Measurements from ENCODE around the gene C3orf49. TPM values are rescaled to one million over a fixed set of nuclear protein-coding genes. Genes with fewer than 3 reads are reported as not detected.

C3orf49 gene
- total and polyA plus RNA-seq, 2 of the 13 experiments (the other 11 are each of a cell fraction or from before 2014, with no cell fraction given) = not detected

GRCh38 chr3:63832395-63832794 lies 13.3 kb downstream of the C3orf49 start:
- ChIA-PET CTCF (ENCODE audit: low intra/inter-chr PET ratio, low total read pairs) (no interaction called here), POLR2A (no interaction called here)
- intact Hi-C loops (cut with micrococcal nuclease; ENCODE audit: unreplicated experiment) = no loop called here
- ATAC-seq (no peak), DNase-seq (ENCODE audit: low spot score) (no peak), FAIRE-seq (no peak)
- H3K4me2 ChIP-seq (ENCODE audit: low read depth, low read length) = no peak overlapping the region
- WGBS (ENCODE audit: low lambda C conversion rate) = 84% methylated on average over 6 of the region's 6 CpGs
- no peaks in the 10 kb centered on the region for H3K4me1 ChIP-seq (ENCODE audit: insufficient read depth, low read length)
- H4K20me1 ChIP-seq (ENCODE audit: insufficient read depth, low read length) = no peaks in the 10 kb centered on the region
- no peaks in the 10 kb centered on the region for H3K79me2 ChIP-seq (ENCODE audit: insufficient read depth, low read length)
- no peak overlapping the region for H3K27ac ChIP-seq (ENCODE audit: extremely low read length, insufficient read depth, low read length)
- H3K9me3 ChIP-seq (ENCODE audit: low read length) = no peaks in the 10 kb centered on the region
- TF ChIP-seq ZSCAN12 (CRISPR knock-in tag; IDR thresholded peaks at IDR 0.05) (no peak), MAF1 (CRISPR knock-in tag; IDR thresholded peaks at IDR 0.05; ENCODE audit: borderline replicate concordance) (no peak), ADNP (CRISPR knock-in tag; IDR thresholded peaks at IDR 0.05) (no peak), ZNF687 (CRISPR knock-in tag; IDR thresholded peaks at IDR 0.05) (no peak), ZNF792 (CRISPR knock-in tag; IDR thresholded peaks at IDR 0.05) (no peak), CBX2 (IDR thresholded peaks at IDR 0.05; ENCODE audit: low read depth, low read length) (no peak), CBX2 (CRISPR knock-in tag; IDR thresholded peaks at IDR 0.05; ENCODE audit: low read depth) (no peak), ZNF614 (CRISPR knock-in tag; IDR thresholded peaks at IDR 0.05; ENCODE audit: borderline replicate concordance) (no peak), NCOA1 (CRISPR knock-in tag; IDR thresholded peaks at IDR 0.05) (no peak), KDM5B (CRISPR knock-in tag; IDR thresholded peaks at IDR 0.05; ENCODE audit: borderline replicate concordance) (no peak), PLSCR1 (CRISPR knock-in tag; IDR thresholded peaks at IDR 0.05; ENCODE audit: borderline replicate concordance) (no peak), ZBTB7A (CRISPR knock-in tag; IDR thresholded peaks at IDR 0.05) (no peak), ARID4A (CRISPR knock-in tag; IDR thresholded peaks at IDR 0.05; ENCODE audit: borderline replicate concordance) (no peak)
- in situ Hi-C loops (cut with HindIII; ENCODE audit: extremely low pct_ligation_motif_present, low pct_unique_long_range_greater_than_20kb) = no loop called here
- H3K4me3 ChIP-seq (replicated peaks in 1 of 3; ENCODE audit: insufficient read depth in 1 of 3, low read depth in 2 of 3, low read length in 3 of 3) = no peak overlapping the region
- BruUV-seq (replicated peaks) = no TSS peak
- H3K9ac ChIP-seq (ENCODE audit: insufficient read depth, low read depth, low read length) = no peak overlapping the region
- no peak overlapping the region for H2AFZ ChIP-seq (ENCODE audit: low read length)
- peaks cover 2 to 15% of the 10 kb centered on the region in 2 experiments; a peak in 3 of 5 replicates for H3K36me3 ChIP-seq (replicated peaks in 1 of 2; ENCODE audit: control insufficient read depth in 1 of 2, insufficient read depth in 2 of 2, low read length in 2 of 2)
- no peaks in the 10 kb centered on the region for H3K27me3 ChIP-seq (ENCODE audit: control insufficient read depth in 1 of 2, insufficient read depth in 2 of 2, low read length in 2 of 2)

Measured in HepG2 (cell line).